Choroid plexus epithelial cell (primary cell): Measurements from ENCODE around the gene LIX1L.
"Not testable (repeated sequence)": the region's sequence is repeated elsewhere in the genome, so short reads cannot be mapped to it uniquely, and the experiment has no call there.

ENCODE experiments used
- DNase-seq: peaks from one replicate; pipeline ENCODE4 v3.0.0-alpha.2; 2010; ENCODE audit warnings: low read depth
- H3K4me3 ChIP-seq: 2 replicates; pipeline ENCODE4 v1.5.1; 2011; ENCODE audit warnings: low read depth, mild to moderate bottlenecking, control low read depth, low read length, moderate library complexity
- CTCF ChIP-seq: conservative IDR thresholded peaks from 2 replicates; pipeline ENCODE4 v1.5.1; 2011; ENCODE audit warnings: low read depth, mild to moderate bottlenecking, control low read depth, inconsistent platforms, low read length, moderate library complexity

Gene LIX1L

GRCh38 chr1:145935708-145936107 lies 22.1 kb downstream of the LIX1L start:
- no peak for TF ChIP-seq CTCF
- H3K4me3 ChIP-seq: no peak overlapping the region
- DNase-seq: no peak

- DNase-seq, H3K4me3 ChIP-seq: not testable (repeated sequence)
These were observed 25.3 kb downstream of the LIX1L start for GRCh38 chr1:145932522-145933009.

DNA sequence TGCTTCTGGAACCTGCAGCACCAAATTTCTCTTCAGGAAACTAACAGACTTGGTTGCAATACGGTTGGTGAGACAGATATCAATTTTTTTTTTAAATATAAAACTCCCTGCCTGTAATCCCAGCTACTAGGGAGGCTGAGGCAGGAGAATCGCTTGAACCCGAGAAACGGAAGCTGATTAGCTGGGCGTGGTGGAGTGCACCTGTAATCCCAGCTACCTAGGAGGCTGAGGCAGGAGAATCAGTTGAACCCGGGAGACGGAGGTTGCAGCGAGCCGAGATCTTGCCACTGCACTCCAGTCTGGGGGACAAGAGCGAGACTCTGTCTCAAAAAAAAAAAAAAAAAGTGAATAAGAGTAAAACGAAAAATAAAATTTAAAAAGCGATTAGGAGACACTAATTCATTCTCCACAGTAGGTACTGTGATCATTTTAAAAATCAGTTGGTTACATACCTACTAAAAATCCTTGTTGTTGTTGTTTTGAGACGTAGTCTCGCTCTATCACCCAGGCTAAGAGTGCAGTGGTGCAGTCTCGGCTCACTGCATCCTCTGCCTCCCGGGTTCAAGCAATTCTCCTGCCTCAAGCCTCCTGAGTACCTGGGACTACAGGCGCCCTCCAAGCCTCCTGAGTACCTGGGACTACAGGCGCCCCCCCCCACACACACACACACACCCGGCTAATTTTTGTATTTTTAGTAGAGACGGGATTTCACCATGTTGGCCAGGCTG lies 29.7 kb downstream of the LIX1L start:
- DNase-seq: no peak
- H3K4me3 ChIP-seq: peak overlapping the region; percentile 85
- TF ChIP-seq CTCF: no peak

DNA sequence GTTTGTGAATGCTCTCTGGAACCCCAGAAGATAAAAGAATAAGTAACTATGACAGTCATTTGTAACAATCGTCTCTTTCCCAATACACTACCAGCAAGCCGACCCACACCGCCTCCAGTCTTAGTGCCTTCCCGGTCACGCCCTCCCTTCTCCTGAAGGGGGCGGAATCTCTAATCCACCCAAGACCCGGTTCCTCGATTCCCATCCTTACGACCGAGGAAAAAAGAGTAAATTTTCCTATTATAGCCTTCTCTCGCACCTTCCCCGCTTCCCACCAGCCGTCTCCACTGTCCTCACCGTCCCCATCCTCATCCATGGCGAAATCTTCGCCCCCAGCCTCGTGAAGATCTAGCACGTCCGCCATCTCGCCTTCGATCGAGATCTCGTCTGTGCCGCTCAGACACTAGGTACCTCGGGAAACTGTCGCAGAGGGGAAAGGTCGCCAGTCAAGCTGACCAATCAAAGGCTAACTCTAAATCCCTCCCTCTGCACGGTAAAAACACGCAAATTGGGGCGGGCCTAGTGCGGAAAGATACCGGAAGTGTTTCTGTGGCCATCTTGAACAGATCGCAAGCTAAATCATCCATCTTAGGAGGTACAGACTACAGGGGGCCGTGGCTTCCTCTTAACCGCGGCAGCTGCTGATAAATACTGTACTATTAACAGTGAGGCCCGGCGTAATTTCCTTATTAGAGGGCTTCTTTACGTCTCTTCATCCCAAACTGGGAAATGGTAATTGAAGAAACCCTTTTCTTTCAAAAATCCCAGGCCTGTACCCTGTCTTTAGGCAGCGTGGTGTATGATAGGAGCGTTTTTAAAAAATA lies 30.5 kb downstream of the LIX1L start, which contains the start of gene RBM8A:
Gene RBM8A (minus strand): TSS at position 422 of the 824 bp plus-strand sequence. CDS start 58 bp downstream, at position 364.
- H3K4me3 ChIP-seq: peak within 1 kb of the TSS; percentile 85
- TF ChIP-seq CTCF: peak; percentile 74
- peak; percentile 99 for DNase-seq

DNA sequence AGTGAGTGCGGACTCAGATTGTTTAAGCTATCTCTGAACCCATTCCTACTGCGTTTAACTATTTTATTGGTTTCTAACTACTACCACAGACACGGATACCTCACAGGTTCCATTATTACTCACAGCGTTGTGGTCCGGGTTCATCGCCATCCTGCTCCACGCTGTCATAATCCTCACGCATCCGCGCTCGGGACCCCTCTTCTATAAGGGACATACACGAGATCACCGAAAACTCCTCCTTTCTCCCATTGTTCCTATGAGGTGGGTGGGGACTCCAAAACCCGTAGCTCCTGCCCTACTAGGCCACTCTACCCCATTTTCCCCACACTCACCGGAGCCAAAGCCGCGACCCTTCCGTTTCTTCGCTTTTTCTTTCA lies 31.1 kb downstream of the LIX1L start:
- peak overlapping the region; percentile 85 for H3K4me3 ChIP-seq
- no peak for TF ChIP-seq CTCF
- no peak for DNase-seq

- no peak overlapping the region for H3K4me3 ChIP-seq
- DNase-seq: peak; percentile 40
- TF ChIP-seq CTCF: no peak
These were observed 35.6 kb downstream of the LIX1L start for GRCh38 chr1:145922266-145922665.

GRCh38 chr1:145920297-145920696 lies 37.5 kb downstream of the LIX1L start:
- DNase-seq, H3K4me3 ChIP-seq: not testable (repeated sequence)
